ENCODE measurements around the gene DOCK9.

Gene DOCK9

DNA sequence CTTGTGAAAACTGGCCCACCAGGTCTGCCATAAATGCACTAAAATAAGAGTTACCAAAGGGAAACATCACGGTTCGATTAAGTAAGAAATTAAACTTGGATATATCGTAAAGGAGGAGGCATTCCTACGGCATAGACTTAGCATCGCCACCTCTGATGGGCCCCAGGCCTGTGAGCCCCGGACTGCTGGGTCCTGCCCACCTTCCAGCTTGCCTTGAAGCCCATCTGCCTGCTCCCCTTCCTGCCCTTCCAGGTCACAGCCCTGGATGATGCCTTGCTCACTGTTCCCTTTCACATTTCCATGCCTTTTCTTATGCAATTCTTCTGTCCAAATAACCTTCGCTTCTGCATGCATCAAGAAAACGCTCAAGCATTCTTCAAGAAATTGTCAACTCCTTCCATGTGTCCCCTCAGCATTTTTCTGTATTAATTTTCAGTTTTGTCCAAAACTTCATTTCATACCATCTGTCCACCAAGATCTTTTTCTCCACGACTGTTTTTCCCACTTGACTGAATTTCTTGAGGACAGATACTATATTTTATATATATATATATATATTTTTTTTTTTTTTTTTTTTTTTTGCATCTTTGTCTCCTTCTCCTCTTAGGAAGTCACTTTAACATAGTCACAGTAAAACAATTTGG, 91.2 kb downstream of the DOCK9 start:
- DNase-seq (ENCODE audit: low spot score) = no peak

DNA sequence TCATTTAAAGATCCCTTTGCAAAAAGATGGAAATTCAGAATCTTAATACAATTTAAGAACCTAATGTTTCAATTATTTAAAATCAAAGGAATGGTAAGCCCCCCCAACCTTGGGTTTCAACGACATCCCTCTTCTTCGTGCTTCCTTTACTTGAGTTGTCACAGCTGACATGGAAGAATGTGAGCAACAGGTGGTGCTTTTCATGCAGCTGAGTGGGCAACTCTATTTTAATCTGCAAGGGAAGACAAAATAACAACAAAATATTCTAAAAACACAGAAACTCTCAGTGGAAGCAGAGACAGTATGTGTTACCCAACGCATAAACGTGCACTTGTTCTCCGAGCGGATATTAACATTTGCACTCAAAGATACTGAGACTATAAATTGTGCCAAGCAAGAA, 92.3 kb downstream of the DOCK9 start:
- DNase-seq (ENCODE audit: low spot score) = no peak

DNA sequence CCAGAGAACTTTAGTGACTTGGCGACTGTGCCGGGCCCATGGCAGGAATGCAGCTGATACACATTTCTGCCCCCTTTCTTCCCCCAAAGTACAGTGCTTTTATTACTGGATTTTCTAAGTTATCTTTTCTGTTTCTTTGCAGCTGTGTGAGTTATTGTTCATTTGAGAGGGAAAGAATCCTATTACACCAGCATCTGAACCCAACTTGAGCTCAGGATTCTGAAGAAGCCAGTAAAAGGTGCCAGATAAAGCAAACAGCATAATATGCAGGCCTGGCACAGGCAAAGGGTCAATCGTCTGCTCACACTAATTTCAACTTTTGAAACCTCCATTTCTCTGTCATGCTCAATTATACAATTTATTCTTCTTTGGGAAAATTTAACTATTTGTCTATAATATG, 93.9 kb downstream of the DOCK9 start:
- DNase-seq (ENCODE audit: low spot score) = no peak

DNA sequence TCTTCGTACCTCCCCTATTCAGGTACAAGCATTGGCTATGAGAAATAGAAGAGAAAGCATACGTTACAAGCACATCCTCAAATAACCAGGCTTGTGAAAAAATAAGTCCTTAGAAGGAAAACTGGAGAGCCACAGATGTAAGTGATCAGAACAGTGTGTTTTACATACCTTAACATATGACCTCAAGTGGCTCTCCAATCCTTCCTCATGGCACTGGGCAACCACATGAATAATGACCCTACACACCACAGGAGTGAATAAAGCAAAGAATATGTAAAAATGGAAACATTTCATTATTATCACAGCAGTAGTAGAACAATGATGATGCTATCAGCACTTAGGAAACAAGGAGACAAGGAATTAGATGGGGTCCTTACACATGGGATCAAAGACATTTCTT, 96.5 kb downstream of the DOCK9 start:
- DNase-seq (ENCODE audit: low spot score) = no peak

DNA sequence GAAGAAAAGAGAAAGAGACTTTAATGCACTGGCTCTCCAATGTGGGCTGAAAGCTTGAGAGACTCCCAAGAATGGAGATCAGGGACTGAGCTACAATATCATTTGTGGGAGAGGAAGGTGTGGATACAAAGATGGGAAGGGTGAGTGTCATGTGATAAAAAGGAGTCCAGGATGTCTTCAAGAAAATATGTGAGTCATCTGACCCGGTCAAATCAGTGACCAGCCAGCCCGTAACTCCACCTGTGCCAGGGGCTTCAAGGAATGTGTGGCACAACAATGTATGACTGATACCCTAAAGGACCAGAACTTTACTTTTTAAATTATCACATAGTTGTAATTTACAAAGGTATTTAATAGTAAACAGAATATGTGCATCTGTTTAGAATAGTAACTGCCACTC, 97.2 kb downstream of the DOCK9 start:
- no peak for DNase-seq (ENCODE audit: low spot score)

DNA sequence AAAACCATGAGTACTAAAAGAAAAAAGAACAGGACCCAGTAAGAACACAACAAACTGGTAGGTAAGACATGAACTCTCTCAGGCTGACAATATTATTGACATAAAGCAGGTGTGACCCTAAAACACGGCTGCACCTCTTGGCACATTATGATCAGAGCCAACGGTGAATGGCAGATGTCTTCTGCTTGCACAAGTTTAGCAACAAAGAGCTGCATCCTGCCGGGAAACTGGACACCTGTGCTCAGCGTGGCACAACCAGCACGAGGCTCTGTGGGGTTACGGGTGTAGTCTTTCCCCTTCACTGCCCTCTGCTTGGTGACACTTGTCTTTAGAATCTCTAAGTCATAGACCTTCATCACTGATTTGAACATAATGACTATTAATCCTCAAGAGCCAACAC, 97.9 kb downstream of the DOCK9 start:
- no peak for DNase-seq (ENCODE audit: low spot score)

DNA sequence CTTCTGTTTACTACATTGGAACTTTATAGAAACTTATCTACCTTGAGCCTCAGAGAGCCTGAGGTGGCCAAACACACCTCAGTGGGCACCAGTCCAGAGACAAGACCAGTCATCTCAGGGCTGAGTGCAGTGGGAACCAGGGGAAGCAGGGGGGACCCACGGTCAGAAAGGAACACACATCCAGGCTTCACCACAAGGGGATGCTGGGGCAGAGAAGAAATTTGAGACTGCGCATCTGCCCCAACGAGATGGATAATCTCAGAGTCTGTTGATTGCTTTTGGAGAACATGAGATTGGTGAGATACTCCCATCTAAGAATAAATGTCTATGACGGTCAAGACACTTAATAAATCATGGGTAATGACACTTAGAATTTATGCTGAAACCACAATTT, 98.7 kb downstream of the DOCK9 start:
- DNase-seq (ENCODE audit: low spot score) = no peak

DNA sequence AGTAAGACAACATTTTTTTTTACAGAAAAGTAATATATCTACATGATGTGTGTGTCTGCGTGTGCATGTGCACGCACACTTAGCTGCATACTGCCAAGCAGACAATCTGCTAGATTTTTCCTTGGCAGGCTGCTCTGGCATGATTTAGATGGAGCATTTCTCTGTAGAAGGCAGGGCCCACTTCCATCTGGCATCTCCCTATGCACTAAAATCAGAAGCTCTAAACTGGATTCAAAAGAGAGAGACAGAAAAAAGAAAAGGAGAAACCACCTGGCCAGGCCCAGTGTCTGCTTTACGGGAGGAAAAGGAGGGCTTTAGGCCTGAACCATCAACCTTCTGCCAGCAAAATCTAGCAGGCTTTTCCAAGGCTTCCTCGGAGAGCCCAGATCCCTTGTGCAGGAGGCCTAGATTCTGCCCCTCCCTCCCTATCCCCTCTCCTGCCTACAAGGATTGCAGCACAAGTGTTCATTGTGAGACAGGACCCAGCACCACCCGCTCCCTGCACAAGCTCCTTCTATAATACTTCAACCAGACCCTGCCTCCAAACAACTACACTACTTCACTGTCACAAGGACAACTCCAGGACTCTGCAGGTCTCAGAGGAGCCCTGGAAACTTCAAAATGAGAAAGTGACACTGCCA, 99.3 kb downstream of the DOCK9 start:
- DNase-seq (ENCODE audit: low spot score) = no peak

DNA sequence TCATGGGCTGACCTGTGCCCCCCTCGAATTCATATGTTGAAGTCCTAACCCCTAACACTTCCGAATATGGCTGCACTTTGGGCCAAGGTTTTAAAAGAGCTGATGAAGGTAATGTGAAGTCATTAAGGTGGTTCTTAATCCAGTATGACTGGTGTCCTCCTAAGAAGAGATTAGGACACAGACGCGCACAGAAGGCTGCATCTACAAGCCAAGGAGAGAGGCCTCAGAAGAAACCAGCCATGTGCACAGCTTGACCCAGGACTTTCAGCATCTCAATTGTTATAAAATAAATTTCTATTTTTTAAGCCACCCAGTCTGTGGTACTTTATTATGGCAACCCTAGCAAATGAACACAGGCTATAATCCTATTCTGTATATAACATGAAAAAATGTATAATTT, 99.9 kb downstream of the DOCK9 start:
- DNase-seq (ENCODE audit: low spot score) = no peak

DNA sequence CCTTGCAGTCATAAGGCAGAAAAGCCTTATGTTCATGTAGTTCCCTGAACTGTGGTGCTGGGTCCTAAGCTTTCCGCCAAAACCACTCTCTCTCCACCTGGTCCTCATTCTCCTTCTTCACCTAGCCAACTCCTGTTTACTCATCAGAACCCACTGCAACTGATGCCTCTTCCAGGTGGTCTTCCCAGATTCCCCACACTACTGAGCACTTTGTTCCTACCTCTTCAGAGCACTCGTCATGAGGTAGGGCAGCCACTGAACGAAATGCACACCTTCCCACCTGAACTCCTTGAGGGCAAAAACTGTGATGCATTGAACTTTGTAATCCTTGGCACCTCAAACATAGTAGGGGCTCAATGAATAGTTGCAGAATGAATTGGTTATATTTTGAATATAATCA, 100.4 kb downstream of the DOCK9 start:
- no peak for DNase-seq (ENCODE audit: low spot score)

DNA sequence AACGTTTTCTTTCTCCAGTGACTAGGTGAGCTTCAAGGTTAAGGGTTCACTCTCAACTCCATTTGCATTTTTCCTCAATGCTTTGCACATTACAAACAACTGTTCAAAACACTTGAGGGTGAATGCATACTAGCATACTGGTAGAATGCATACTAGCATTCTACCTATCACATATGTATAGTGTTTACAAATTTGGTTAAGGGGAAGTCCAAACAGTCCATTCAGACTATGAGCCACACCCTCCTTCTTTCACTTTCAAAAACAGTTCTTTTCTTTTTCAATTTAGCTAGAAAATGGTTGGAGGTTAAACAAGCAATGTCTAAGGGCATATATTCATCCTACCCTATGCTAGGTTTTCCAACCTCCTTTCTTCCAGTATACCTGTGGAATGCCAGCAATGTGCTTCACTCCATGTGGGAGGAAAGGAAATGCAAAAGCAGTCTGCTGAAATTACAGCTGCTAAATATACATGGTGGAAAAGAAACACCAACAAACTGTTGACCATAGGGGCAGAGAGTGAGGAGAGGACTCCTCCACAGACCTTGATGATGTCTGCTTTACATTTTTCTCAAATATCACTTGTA, 102.6 kb downstream of the DOCK9 start:
- no peak for DNase-seq (ENCODE audit: low spot score)

DNA sequence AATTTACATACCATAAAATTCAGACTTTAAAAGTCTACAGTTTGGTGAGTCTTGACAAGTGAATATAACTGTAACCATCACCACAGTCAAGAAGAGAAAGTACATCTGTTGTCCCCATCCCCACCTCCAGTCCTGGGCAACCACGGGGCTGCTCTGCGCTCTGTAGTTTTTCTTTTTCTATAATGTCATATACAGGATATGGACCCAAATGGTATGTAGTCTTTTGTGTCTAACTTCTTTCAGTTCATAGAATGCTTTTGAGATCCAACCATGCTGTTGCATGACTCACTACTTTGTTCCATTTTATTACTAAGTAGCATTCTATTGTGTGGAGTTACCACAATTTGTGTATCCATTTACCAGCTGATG, 103.9 kb downstream of the DOCK9 start:
- no peak for DNase-seq (ENCODE audit: low spot score)

DNA sequence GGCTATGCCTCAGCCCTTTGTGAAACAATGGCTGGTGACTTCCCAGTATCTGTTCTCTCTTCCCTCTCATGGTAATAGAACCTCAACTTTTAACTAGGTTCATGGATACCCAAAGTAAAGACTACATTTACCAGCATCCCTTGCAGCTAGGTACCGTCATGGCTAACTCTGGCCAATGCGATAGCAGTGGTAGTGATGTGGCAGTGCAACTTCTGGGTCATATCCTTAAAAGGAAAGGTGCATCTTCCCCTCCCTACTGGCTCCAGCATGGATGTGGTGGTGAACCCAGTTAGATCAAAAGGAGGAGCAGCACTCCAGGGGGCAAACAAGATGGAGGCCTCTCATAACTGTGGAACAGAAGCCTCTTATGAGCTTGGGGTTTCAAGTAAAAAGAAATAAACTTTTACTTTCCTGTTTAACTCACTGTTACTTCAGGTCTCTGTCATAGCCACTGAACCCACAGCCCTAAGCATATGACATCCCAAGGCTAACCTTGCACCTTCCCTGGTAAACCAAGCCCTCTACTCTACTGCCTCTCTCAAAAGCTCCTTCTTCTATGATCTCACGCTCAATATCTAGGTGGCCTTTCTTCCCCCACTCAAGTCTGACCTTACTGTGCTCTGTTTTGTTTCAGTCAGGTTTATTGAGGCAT, 104.4 kb downstream of the DOCK9 start:
- no peak for DNase-seq (ENCODE audit: low spot score)

DNA sequence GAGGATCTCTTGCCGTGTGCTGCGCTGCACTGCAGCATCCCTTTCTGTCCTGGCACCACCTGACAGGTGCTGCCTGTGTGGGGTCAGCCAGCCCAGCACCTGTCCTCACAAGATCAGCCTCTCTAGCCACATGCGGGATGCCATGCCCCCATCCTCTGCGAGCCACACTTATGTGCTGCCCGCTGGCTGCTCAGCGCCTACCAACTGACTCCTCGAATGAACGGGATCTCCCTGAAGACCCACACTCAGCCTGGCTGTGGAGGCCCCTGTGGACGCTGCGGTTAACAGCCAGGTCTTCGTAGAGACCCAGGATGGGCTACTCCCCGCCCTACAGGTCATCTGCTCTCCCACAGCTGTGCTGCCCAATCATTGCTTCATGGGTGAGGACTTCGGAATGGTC, 106.1 kb downstream of the DOCK9 start:
- DNase-seq (ENCODE audit: low spot score) = no peak

DNA sequence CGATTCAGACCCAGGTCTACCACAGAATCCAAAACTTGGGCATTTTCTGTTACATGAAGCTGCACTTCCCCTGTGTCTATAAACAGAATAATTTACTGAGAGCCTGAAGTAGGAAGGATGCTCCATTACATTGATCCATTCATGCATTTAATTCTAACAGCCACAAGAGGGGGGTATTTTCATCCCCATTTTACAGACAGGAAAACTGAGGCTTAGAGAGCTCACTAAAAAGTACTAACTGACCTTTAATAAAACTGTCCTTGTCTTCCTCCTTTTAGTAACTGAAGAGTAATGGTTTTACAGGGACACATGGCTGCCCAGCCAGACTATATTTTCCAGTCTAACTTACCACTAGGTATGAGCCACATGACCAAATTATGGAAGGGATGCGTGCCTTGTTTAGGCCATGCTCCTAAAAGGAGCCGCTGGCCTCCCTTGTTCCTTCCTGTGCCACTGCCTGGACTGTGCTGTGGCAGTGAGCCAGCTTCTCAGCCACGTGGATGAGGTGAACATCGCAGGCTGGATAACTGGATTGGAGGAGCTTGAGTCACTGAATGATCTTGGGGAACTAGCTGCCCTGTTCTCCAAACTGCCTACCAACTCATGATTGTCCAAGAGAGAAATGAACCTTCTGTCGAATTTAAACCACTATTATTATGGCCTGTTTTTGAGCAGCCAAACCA, 108.3 kb downstream of the DOCK9 start:
- DNase-seq (ENCODE audit: low spot score) = no peak

DNA sequence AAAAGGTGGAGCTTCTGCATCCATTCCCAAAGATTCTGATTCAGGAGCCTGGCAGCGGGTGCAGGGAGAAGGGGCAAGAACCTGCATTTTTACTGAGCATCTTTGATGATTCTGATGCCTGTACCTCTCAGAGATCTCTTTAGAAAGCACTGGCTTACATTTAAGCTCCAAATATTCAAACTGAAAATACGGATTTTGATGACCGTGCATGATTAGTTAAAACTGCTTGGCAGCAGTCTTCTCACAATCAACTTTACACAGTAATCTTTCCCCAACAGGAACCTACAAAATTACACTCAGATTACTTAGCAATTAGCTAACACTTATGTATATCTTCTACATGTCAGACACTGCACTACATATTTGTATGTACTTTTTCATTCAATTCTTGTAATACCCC, 108.9 kb downstream of the DOCK9 start:
- DNase-seq (ENCODE audit: low spot score) = no peak

DNA sequence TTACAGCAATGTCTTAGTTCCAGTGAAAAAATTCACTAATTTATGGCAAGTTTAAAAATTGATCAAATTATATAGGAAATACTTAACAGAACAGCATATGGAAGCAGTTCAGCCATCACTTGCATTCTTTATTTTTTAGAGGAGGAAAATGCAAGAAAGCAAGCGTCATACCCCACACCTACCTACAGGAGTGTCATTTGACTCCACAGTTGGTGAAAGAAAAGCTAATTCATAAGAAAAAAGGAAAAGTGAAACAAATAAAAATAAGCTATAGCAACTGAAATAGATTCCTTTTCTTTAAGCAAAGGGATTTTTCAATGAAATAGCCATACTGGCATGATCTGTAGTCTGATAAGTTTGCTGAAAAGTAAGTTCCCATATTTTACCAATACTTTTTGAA, 111.0 kb downstream of the DOCK9 start:
- DNase-seq (ENCODE audit: low spot score) = no peak

DNA sequence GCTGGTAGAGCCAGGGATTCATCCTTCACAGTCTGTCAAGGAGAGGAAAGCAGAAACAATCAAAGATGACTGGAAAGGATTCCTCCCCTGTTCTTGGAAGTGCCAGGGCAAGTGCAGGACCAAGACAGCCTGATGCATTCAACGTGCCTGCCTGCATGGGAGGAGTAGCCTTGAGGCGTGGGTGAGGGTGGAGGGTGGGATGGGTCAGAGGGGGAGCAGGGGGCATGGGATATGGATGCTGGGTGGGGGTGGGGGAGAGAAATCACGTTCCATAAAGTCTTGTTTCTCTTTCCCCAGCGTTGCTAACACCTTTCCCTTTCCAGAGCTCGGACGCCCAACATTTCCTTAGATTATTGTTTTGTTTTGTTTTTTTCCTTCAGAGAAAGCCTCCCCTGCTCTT, 117.4 kb downstream of the DOCK9 start:
- no peak for DNase-seq (ENCODE audit: low spot score)

DNA sequence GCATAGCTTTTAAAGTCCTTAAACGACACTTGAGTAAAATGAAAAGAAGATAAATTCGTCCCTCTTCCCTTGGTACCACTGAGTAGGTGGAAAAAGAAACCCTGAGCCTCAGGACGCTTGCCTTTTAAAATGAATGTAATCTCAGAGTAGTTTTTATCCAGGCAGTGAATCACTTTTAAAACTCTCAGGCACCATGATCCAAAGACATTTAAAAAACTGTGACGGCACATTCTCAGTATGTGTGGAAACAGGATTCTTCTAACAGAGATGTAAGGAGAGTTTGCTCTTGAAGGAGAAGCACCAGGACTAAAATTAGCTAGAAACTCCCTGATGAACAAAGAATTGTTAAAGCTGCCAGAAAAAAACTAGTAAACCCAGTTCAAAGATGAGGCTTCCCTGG, 119.7 kb downstream of the DOCK9 start:
- no peak for DNase-seq (ENCODE audit: low spot score)

DNA sequence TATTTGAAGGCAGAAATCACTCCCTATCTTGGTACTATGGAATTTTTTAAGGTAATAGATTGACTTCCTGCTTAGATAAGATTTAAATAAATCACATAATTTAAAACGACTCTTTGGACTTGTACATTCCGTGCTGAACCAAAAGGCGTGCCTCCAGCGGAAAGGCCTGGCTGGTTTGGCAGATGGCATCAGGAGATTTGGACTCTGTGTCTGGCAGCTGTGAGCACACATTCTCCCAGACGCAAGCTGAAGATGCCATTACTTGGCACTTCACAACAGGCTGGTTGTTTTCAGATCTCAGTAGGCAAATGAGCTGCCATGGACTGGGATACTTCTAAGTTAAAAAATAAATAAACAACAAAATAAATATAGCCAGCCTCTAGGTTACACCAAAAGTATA, 120.9 kb downstream of the DOCK9 start:
- DNase-seq (ENCODE audit: low spot score) = no peak

DNA sequence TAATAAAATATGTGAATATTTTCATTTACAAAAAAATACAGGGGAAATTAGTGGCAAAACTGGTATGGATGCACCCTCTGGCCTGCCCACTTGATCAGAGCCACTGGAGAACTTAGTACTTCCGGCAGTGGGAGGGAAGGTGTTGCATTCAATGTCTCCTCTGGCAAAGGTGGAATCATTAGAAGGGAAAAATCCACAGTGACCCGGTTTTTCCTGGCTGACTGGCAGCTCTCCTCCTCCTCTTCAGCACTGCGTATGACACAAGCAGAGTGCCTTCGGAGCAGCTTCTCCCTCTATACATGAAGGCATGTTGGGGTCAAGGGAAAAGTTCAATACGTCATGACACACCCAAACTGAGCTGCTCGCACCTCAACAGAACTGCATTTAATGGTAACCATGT, 123.4 kb downstream of the DOCK9 start:
- DNase-seq (ENCODE audit: low spot score) = no peak

DNA sequence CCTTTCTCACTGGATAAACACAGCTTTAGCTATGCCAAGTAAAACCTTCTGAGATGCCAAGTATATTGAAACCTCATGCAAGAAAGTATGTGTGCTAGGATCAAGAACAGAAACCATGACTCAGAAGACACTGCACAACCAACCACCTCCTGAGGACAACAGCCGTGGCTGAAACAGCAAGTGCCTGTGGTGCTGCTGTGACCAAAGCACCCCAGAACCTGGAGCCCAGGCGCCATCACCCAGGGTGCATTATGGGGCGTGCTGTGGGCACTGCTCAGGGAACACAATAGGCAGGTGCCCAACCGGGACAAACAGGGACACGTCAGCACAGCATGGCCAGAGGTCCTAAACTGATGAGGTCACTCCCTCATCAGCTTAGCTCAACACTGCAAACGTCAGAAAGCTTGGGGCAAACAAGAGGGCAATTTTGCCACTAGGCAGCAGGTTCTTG, 124.1 kb downstream of the DOCK9 start:
- DNase-seq (ENCODE audit: low spot score) = no peak

DNA sequence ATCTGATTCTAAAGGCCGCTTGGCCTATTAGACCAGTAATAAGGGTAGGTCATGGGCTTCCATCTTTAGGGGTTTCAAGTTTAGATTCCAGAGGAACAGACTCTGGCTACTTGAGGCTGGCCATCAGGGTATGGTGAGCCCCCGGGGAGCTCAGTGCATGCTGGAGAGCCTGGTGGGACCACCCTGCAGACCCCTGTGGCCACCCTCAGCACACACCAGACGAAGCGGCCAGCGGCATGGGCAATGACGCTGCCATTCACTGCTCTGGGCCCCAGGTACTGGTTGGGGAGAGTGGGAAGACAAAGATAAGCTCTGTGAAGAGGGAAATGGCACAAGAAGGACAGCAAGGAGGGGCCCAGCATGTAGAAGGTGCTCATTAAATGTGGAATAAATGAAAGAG, 126.6 kb downstream of the DOCK9 start:
- no peak for DNase-seq (ENCODE audit: low spot score)
